ENCODE results near the gene ROCK2. TPM values are rescaled to one million over a fixed set of nuclear protein-coding genes. Genes with fewer than 3 reads are reported as not detected.

Gene ROCK2
- total and polyA plus RNA-seq, 2 donors (not counting 1 experiment from before 2014, with no cell fraction given): 2.3 to 30.2 TPM

- CTCF ChIA-PET: no interaction called here
- H3K9ac ChIP-seq (ENCODE audit: low read length): no peak overlapping the region
- ATAC-seq (ENCODE audit: low read depth) (no peak), DNase-seq (no peak)
- no peak overlapping the region for H3K4me3 ChIP-seq (ENCODE audit: control extremely low read depth in 1 of 5, extremely low read depth in 1 of 5, insufficient read depth in 1 of 5, low read depth in 2 of 5, low read length in 4 of 5)
- no peak overlapping the region for H2AFZ ChIP-seq (ENCODE audit: insufficient read depth, low read depth, low read length, poor library complexity, severe bottlenecking)
- no peaks in the 10 kb centered on the region for H4K20me1 ChIP-seq (ENCODE audit: control insufficient read depth, insufficient read depth, low read length, poor library complexity, severe bottlenecking)
- no peaks in the 10 kb centered on the region for H3K27me3 ChIP-seq (replicated peaks in 1 of 4; ENCODE audit: control extremely low read depth in 1 of 4, control insufficient read depth in 3 of 4, insufficient read depth in 4 of 4, low read length in 3 of 4)
- WGBS (ENCODE audit: insufficient coverage): 86% methylated on average over 2 of the region's 6 CpGs
- H3K4me1 ChIP-seq (ENCODE audit: control insufficient read depth in 2 of 2, insufficient read depth in 2 of 2, low read length in 2 of 2): peaks cover 0 to 3% of the 10 kb centered on the region in 2 donors
- Mint-ChIP-seq H3K9me3 (ENCODE audit: insufficient read depth) (no peaks in the 10 kb centered on the region), H3K27me3 (no peaks in the 10 kb centered on the region), H3K27ac (no peak overlapping the region), H3K4me1 (peaks cover 12% of the 10 kb centered on the region), H3K4me3 (no peak overlapping the region)
- peaks cover 21% of the 10 kb centered on the region for H3K79me2 ChIP-seq (ENCODE audit: control insufficient read depth, insufficient read depth, low read length)
- no peak overlapping the region for H3K4me2 ChIP-seq (replicated peaks; ENCODE audit: low read depth, low read length, poor library complexity, severe bottlenecking)
- no peak overlapping the region for H3K27ac ChIP-seq (ENCODE audit: low read length in 2 of 2)
- peaks cover 0 to 2% (median 0%) of the 10 kb centered on the region in 3 donors for H3K9me3 ChIP-seq (ENCODE audit: control extremely low read depth in 1 of 3, control insufficient read depth in 2 of 3, insufficient read depth in 1 of 3, low read length in 2 of 3)
- no peak for TF ChIP-seq CTCF (IDR thresholded peaks at IDR 0.05)
- TF ChIP-seq EZH2 (IDR thresholded peaks at IDR 0.05; ENCODE audit: borderline replicate concordance, insufficient read depth, low read depth, low read length, poor library complexity, severe bottlenecking): no peak
- intact Hi-C loops (cut with micrococcal nuclease): no loop called here
- POLR2A ChIA-PET: no interaction called here
- peaks cover 4 to 9% of the 10 kb centered on the region in 2 experiments for H3K36me3 ChIP-seq (replicated peaks in 1 of 2; ENCODE audit: control extremely low read depth in 1 of 2, control insufficient read depth in 1 of 2, extremely low read depth in 1 of 2, insufficient read depth in 2 of 2, low read length in 1 of 2)
Measured at GRCh38 chr2:11275910-11276309, 68.5 kb downstream of the ROCK2 start.

- WGBS (ENCODE audit: insufficient coverage): no CpG with 5 or more reads among the region's 2 CpGs
- Histone ChIP-seq H3K9ac (ENCODE audit: low read length) (no peak overlapping the region), H3K27me3 (replicated peaks in 1 of 4; ENCODE audit: control extremely low read depth in 1 of 4, control insufficient read depth in 3 of 4, insufficient read depth in 4 of 4, low read length in 3 of 4) (no peaks in the 10 kb centered on the region), H2AFZ (ENCODE audit: insufficient read depth, low read depth, low read length, poor library complexity, severe bottlenecking) (no peak overlapping the region), H3K79me2 (ENCODE audit: control insufficient read depth, insufficient read depth, low read length) (peaks cover 4% of the 10 kb centered on the region), H3K36me3 (replicated peaks in 1 of 2; ENCODE audit: control extremely low read depth in 1 of 2, control insufficient read depth in 1 of 2, extremely low read depth in 1 of 2, insufficient read depth in 2 of 2, low read length in 1 of 2) (peaks cover 4% of the 10 kb centered on the region in 2 experiments), H3K4me2 (replicated peaks; ENCODE audit: low read depth, low read length, poor library complexity, severe bottlenecking) (no peak overlapping the region), H4K20me1 (ENCODE audit: control insufficient read depth, insufficient read depth, low read length, poor library complexity, severe bottlenecking) (no peaks in the 10 kb centered on the region), H3K9me3 (ENCODE audit: control extremely low read depth in 1 of 3, control insufficient read depth in 2 of 3, insufficient read depth in 1 of 3, low read length in 2 of 3) (no peaks in the 10 kb centered on the region), H3K27ac (ENCODE audit: low read length in 2 of 2) (no peak overlapping the region), H3K4me3 (ENCODE audit: control extremely low read depth in 1 of 5, extremely low read depth in 1 of 5, insufficient read depth in 1 of 5, low read depth in 2 of 5, low read length in 4 of 5) (no peak overlapping the region), H3K4me1 (ENCODE audit: control insufficient read depth in 2 of 2, insufficient read depth in 2 of 2, low read length in 2 of 2) (peaks cover 0 to 2% of the 10 kb centered on the region in 2 donors)
- TF ChIP-seq EZH2 (IDR thresholded peaks at IDR 0.05; ENCODE audit: borderline replicate concordance, insufficient read depth, low read depth, low read length, poor library complexity, severe bottlenecking) (no peak), CTCF (IDR thresholded peaks at IDR 0.05) (no peak)
- Mint-ChIP-seq H3K27me3 (no peaks in the 10 kb centered on the region), H3K27ac (no peak overlapping the region), H3K9me3 (ENCODE audit: insufficient read depth) (peaks cover 4% of the 10 kb centered on the region), H3K4me3 (no peak overlapping the region), H3K4me1 (peaks cover 11% of the 10 kb centered on the region)
- ChIA-PET POLR2A (no interaction called here), CTCF (no interaction called here)
- DNase-seq (no peak), ATAC-seq (ENCODE audit: low read depth) (no peak)
- intact Hi-C loops (cut with micrococcal nuclease): no loop called here
Measured at GRCh38 chr2:11270891-11271290, 73.5 kb downstream of the ROCK2 start.
